GM12874 (cell line): Measurements from ENCODE around the gene RHOBTB3.

Experiments used
- TF ChIP-seq, protein P1 (sequence below): IDR thresholded peaks from 2 replicates; pipeline ENCODE4 v1.5.1; 2011; ENCODE audit warnings: low read depth, mild to moderate bottlenecking, control low read depth, low read length, moderate library complexity; ENCODE audit not compliant: insufficient read depth

RHOBTB3 gene

DNA sequence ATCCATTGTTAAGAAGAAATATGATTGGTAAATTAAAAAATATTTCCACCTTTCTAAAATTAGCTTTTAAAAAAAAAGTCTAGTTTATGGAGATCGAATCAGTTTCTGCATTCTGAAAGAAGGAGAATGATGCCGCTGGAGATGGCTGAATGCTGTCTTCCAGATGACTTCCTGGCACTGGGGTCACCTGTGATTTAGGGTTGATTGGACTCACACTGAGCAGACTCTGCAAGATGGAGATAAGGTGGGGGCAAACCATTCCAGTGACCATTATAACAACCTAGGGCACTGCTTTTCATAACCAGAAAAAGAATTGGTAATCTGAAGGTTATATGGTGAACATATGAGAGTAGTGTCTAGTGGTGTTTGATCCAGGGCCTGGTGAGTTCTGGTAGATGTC is 40.8 kb downstream of the RHOBTB3 start:
- TF ChIP-seq, protein P1, sequence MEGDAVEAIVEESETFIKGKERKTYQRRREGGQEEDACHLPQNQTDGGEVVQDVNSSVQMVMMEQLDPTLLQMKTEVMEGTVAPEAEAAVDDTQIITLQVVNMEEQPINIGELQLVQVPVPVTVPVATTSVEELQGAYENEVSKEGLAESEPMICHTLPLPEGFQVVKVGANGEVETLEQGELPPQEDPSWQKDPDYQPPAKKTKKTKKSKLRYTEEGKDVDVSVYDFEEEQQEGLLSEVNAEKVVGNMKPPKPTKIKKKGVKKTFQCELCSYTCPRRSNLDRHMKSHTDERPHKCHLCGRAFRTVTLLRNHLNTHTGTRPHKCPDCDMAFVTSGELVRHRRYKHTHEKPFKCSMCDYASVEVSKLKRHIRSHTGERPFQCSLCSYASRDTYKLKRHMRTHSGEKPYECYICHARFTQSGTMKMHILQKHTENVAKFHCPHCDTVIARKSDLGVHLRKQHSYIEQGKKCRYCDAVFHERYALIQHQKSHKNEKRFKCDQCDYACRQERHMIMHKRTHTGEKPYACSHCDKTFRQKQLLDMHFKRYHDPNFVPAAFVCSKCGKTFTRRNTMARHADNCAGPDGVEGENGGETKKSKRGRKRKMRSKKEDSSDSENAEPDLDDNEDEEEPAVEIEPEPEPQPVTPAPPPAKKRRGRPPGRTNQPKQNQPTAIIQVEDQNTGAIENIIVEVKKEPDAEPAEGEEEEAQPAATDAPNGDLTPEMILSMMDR, result no peak

DNA sequence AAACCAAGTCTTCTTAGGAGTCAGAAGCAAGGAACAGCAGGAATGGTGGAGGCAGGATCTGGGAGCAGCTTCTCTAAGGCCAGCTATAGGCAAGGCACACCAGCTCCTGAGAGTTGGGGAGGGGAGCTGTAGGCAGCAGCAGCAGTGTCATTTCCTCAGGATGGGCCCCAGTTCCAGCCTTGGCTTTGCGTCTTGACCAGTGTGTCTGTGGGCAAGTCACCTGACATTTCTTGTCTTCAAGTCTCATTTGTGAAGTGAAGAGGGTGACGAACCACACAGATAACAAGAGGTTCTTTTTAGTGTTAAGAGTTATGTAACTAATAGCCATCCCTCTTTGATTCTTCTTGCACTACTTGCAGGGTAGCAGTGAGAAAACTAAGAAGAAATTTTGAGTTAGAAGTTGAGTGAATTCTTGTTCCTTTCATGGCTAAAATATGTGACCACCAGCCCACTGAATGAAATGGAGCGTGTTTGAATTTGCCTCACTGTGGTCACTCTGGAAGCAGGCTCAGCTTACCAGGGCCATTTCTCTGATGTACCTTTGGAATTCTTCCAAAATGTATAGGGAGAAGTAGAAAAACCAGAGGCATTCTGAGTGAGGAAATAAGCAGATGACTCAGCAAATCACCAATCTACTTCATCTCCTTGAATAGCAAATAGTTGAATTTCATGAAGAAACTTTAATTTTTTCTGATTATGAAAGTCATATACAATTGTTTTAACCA is 42.4 kb downstream of the RHOBTB3 start:
- TF ChIP-seq, protein P1, result no peak

- TF ChIP-seq, protein P1, result no peak
Observed at GRCh38 chr5:95777441-95777840, 46.3 kb downstream of the RHOBTB3 start.

DNA sequence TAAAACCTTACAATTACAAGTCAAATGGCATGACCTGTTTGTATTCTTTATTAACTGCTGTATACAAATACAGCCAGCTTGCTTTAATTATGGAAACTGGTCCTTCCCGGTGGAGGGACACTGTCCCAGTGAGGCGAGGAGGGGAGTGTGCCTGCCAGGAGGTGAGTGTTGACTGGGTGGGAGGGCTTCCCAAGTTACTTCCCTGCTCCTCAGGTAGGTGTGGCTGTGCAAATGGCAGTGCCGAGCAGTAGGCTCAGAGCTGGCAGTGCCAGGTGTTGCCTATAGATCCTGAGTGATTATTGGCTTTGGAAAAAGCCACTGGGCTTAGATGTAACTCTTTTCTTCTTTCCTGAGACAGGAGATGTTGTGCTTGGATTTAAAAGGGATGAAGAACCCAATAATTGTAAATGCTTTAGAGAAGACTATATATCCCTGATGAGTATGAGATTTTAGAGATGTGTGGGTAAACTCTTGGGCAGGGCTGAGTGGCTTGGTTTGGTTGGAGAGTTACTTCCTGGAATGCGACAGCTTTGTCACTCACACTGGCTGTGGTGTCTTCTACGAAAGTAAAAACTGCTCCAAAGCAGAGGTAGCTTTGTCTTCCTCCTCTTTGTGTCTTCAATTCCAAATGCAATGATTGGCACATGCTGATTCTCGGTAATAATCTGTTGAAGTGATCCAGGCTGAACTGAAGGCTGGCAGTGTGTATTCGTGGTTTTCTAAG is 47.7 kb downstream of the RHOBTB3 start:
- TF ChIP-seq, protein P1, result no peak

- TF ChIP-seq, protein P1, result no peak
Observed at GRCh38 chr5:95779611-95780010, 48.5 kb downstream of the RHOBTB3 start.

- TF ChIP-seq, protein P1, result no peak
Observed at GRCh38 chr5:95780597-95780996, 49.5 kb downstream of the RHOBTB3 start.

DNA sequence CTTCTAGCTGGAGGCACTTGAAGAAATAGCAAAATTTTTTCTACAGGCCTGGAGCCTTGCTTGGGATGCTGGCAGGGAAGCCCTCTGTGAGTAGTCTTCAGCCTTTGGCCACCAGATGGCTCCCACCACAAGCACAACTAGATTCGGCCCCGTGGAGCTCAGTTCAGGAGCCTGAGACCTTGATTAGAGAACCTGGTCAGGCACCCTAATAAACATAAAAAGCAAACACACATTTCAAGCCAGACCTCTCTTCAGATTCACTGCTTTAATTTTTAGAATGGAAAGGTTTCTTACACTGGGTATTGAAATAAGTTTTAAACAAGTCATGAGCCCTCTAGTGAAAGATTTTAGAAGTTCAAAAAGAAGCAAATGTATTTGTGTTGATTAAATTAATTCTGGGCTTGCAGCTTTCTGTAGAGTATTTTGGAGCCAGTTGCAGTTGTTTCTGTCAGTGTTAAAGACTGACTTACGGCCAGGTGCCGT is 50.0 kb downstream of the RHOBTB3 start:
- TF ChIP-seq, protein P1, result peak; percentile 78
